GM10266 (cell line): Measurements from ENCODE around the gene HOXA10.

Experiments used
- DNase-seq: peaks from one replicate; pipeline ENCODE4 v3.0.0; 2012; ENCODE audit errors: extremely low spot score
- CTCF ChIP-seq: IDR thresholded peaks from 2 replicates; pipeline ENCODE4 v1.5.1; 2012; ENCODE audit warnings: mild to moderate bottlenecking, low read depth; ENCODE audit not compliant: control insufficient read depth, insufficient read depth; ENCODE audit errors: missing control alignments

HOXA10 gene

DNA sequence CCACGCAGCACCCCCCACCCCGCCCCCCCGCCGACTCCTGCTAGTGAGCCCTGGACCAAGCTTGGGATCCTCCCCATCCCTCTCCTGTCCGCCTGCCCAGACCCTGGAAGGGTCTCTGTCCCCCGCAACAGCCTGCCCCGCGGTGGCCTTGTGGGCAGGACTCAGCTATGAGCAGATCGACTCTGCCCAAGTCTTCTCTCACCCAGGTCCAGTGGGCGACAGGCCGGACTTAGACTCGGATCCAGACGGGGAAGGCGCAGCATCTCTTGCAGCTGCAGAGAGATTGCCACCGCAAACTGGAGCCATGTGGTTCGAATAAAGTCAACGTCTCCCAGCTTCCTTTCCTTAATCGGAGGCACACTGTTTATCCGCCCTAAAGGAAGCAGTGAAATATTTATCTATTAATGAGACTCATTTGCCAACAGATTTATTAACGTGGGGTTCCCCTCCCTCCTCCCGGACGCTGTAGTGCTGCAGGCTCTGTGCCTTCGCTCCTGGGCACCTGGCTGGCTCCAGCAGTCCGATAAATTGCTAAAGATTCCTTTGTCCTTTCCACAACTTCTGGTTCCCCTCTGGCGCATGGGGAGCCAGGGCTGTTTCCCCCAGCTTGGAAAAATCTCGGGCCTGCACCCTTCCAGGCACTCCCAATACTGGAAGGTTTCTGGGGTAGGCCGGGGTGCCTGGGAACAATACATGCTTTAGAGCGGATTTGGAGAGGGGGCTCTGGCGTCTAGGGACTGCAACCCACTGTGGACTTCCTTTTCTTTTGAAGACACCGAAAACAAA is 17.0 kb downstream of the HOXA10 start:
- DNase-seq, result no peak
- no peak for TF ChIP-seq CTCF

GRCh38 chr7:27156508-27156898 is 17.6 kb downstream of the HOXA10 start, which contains the start of gene HOXA7:
HOXA7 (minus strand) TSS chr7:27156675; CDS start chr7:27156545, 130 bp downstream.
- no peak for TF ChIP-seq CTCF
- no peak for DNase-seq

DNA sequence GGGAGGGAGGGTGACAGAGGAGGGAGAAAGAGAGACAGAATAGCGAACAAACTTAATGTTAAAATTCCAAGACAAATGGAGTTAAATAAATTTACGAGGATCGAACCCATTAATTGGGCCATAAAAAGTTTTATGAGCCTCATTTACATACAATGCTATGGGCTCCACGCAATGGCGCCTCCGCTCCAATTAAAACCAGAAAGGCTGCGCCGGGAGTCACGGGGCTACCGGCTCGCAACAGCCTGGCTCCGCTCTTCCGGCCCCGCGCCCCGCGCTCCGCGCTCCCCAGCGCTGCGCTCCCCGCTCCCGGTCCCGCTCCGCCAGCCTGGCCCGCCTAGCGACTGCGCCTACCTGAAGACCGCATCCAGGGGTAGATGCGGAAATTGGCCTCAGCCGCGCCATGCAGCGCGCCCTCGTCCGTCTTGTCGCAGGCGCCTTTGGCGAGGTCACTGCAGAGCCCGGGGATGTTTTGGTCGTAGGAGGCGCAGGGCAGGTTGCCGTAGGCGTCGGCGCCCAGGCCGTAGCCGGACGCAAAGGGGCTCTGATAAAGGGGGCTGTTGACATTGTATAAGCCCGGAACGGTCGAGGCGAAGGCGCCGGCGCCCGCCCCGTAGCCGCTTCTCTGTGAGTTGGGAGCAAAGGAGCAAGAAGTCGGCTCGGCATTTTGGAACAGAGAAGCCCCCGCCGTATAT is 18.2 kb downstream of the HOXA10 start:
- no peak for DNase-seq
- no peak for TF ChIP-seq CTCF

DNA sequence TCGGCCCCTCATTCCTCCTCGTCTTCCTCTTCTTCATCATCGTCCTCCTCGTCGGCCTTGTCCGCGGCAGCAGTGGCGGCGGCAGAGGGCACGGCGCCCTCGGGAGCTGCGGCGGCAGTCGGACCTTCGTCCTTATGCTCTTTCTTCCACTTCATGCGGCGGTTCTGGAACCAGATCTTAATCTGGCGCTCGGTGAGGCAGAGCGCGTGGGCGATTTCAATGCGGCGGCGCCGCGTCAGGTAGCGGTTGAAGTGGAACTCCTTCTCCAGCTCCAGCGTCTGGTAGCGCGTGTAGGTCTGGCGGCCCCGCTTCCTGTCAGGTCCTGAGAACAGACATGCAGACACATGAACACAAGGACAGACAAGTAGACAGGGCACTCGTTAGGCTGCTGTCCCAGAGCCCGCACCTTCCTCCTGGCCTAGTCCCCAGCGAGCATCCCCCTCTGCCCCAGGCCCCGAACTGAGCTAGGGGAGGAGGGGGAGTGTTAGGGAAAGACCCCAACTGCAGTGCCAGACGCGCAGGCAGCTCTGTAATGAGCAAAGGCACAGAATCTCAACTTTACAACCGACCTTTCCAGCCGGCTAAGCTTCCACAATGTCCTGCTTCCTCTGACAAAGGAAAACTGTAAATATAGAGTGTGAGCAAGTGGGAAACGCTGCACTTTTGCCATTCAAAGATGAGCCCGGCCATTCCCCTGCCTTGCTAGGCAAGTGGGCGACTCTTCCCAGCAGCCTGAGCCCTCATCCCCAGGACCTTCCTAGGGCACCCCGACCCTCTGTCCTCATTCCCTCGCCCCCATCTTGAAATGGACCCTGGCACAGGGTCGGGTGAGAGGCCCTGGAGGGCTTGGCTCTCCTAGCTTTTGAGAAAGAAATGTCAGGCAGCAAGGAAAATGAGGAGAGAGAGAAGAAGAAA is 19.0 kb downstream of the HOXA10 start:
- TF ChIP-seq CTCF, result no peak
- no peak for DNase-seq

- no peak for DNase-seq
Measured at GRCh38 chr7:27154369-27154768, 19.8 kb downstream of the HOXA10 start.

GRCh38 chr7:27153526-27153925 is 20.6 kb downstream of the HOXA10 start:
- TF ChIP-seq CTCF, result no peak
- DNase-seq, result no peak

More at GRCh38 chr7:27154369-27154768, 19.8 kb downstream of the HOXA10 start:
- TF ChIP-seq CTCF, result no peak
